ENCODE measurements around the gene P4HB.

P4HB gene

DNA sequence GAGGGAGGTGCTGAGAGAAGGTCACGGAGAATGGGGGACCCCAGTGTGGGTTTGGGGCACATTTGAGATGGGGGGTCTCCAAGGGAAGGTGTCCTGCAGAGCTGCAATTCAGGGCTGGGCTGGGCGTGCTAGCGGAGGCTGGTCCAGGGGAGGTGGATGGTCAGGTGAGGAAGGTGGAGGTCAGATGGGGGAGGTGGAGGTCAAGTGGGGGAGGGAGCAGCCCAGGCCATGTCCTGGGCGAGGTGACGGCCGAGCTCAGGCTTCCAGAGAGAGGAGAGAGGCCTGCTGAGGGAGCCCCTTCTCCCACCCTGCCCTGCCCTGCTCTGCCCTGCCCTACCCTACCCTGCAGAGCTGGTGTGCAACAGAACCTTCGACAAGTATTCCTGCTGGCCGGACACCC lies 49.9 kb downstream of the P4HB start:
- TF ChIP-seq CTCF (IDR thresholded peaks at IDR 0.05; ENCODE audit: low read depth, low read length), result no peak
- no peak for DNase-seq (ENCODE audit: extremely low read depth, low read depth)

- TF ChIP-seq CTCF (IDR thresholded peaks at IDR 0.05; ENCODE audit: low read depth, low read length), result no peak
- DNase-seq (ENCODE audit: extremely low read depth, low read depth), result no peak
These were observed 50.8 kb downstream of the P4HB start for GRCh38 chr17:81809556-81809998.

DNA sequence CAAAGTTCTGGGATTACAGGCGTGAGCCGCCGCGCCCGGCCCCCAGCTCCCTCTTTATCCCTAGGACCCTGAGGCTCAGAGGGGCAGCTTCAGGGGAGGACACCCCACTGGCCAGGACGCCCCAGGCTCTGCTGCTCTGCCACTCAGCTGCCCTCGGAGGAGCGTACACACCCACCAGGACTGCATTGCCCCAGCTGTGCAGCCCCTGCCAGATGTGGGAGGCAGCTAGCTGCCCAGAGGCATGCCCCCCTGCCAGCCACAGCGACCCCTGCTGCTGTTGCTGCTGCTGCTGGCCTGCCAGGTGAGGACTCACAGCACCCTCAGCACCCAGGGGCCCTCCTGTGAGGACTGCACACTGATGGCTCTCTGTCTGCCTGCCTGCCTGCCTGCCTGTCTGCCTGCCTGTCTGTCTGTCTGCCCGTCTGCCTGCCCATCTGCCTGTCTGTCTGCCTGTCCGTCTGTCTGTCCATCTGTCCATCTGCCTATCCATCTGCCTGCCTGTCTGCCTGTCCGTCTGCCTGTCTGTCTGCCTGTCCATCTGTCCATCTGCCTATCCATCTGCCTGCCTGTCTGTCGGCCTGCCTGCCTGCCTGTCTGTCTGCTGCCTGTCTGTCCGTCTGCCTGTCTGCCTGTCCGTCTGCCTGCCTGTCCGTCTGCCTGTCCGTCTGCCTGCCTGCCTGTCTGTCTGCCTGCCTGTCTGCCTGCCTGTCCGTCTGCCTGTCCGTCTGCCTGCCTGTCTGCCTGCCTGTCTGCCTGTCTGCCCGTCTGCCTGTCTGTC lies 51.4 kb downstream of the P4HB start:
- no peak for DNase-seq (ENCODE audit: extremely low read depth, low read depth)
- no peak; the same call in 1 of the 2 replicates for TF ChIP-seq CTCF (IDR thresholded peaks at IDR 0.05; ENCODE audit: low read depth, low read length)

GRCh38 chr17:81807839-81808238 lies 52.5 kb downstream of the P4HB start:
- DNase-seq (ENCODE audit: extremely low read depth, low read depth), result no peak
- TF ChIP-seq CTCF (IDR thresholded peaks at IDR 0.05; ENCODE audit: low read depth, low read length), result no peak

DNA sequence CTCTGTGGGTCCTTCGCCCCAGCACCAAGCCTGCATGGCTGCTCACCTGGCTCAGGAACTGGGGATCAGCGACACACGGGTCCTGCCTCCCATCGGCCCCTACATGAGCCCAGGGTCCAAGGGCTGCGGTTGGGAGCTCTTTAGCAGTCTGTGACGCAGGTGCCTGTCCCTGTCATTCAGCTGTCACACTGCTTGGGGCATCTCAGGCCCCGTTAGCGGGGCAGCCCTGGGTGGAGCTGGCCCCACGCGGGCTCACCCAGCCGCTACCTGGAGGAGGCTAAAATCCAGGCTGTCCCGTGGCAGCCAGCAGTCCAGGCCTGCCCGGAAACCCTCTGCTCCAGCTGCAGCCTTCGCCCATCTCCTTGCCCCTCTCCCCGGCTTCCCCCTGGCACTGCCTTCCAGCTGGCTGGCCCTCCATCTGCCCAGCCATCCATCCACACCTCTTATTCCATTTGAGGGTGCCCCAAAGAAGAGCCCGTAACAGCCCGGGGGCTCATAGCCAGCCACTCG lies 53.1 kb downstream of the P4HB start:
- no peak for TF ChIP-seq CTCF (IDR thresholded peaks at IDR 0.05; ENCODE audit: low read depth, low read length)

DNA sequence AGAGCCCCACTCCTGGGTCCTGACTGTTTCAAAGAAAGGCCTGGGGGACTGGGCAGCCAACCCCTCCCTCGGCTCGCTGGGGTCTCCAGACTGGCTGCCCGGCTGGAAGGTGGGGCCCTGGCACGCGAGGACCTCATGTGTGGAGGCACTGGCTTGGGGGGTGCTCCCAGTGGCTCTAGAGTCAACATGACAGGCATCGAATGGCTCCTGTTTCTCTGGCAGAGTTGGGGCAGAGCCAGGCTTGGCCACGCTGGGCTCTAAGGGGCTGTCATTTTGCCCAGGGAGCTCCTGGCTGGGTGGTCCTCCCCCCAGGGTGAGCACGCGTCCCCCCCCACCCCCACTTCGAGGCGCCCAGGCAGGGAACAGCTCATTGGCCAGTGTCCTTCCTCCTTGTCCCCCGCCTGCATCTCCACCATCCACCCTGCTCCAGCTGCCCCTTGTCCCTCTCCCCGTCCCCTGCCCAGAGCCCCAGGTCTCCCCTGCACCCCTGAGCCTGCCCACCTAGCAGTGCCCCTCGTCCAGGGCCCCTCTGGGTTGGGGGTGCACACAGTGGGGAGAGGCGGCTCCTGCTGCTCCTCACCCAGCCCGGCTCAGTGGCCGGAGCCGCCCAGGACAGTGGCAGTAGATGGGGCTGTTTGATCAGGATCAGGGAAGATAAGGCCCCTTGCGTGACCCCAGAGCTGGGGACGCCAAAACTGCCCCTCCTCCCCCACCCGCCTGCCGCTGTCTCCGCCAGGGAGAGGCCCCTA lies 53.7 kb downstream of the P4HB start:
- no peak for DNase-seq (ENCODE audit: extremely low read depth, low read depth)
- TF ChIP-seq CTCF (IDR thresholded peaks at IDR 0.05; ENCODE audit: low read depth, low read length), result no peak

More for the DNA sequence above, 53.1 kb downstream of the P4HB start:
- DNase-seq (ENCODE audit: extremely low read depth, low read depth), result no peak
